Muscle of arm (tissue), 12 donors: ENCODE data around the gene RHOA. TPM values are rescaled to one million over a fixed set of nuclear protein-coding genes. Genes with fewer than 3 reads are reported as not detected.
A peak's percentile ranks its signal among the peaks of the same experiment; 100 is the strongest.
"Not testable (repeated sequence)": the region's sequence is repeated elsewhere in the genome, so short reads cannot be mapped to it uniquely, and the experiment has no call there.

Experiments
- DNase-seq: peaks from one replicate; pipeline ENCODE4 v3.0.0-alpha.2; 2013
- polyA plus RNA-seq, 12 donors: library from polyadenylated mRNA; unstranded; fragments of 120-200 nt; gene quantifications; one replicate each; pipeline ENCODE4 v1.2.1, GENCODE V29; 2013; ENCODE audit not compliant: insufficient read length in 12 of 12

Gene RHOA
- polyA plus RNA-seq, 12 donors = 408 to 715 (median 447) TPM

DNA sequence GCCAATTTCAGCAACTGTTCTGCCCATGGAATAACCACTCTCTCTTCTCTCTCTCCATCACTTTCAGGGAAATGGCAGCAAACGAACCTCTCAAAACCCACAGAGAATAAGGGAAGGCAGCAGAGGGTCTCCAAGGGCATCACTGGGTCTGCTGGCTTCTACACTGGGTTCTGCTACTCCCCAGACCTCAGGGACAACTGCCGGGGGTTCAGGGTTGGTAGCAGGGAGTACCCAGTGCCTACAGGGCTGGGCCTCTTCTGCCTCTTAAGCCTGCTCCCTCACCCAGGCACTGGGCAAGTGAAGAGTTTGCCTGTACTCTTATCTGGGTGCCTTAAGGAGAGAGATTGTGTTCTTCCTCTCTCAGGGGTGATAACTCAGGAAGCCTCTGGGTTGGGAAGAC is 3.0 kb upstream of the RHOA start:
- no peak for DNase-seq

- no peak for DNase-seq
These were observed 1.6 kb upstream of the RHOA start for GRCh38 chr3:49413338-49413734.

GRCh38 chr3:49412632-49413337 is 1.0 kb upstream of the RHOA start:
- no peak for DNase-seq

DNA sequence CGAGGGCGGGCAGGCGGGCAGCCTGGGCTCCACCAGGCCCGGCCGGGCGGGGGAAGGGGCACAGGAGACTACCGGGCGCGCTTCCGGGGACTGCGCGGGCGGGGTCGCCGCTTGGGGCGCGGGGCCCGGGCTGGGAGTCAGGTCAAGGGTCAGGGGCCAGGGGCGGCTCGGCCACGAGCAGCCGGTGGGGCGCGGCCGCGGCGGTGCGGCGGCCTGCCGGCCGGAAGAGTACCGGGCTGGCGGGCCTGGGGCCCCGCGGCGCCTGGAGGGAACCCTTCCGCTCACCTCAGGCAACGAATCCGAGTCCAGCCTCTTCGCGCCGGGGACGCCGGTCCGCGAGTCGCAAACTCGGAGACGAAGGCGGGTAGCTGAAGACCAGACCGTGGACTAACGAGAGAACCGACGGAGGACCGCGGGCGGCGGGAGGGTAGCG is 225 bp downstream of the RHOA start:
- no peak for DNase-seq

DNA sequence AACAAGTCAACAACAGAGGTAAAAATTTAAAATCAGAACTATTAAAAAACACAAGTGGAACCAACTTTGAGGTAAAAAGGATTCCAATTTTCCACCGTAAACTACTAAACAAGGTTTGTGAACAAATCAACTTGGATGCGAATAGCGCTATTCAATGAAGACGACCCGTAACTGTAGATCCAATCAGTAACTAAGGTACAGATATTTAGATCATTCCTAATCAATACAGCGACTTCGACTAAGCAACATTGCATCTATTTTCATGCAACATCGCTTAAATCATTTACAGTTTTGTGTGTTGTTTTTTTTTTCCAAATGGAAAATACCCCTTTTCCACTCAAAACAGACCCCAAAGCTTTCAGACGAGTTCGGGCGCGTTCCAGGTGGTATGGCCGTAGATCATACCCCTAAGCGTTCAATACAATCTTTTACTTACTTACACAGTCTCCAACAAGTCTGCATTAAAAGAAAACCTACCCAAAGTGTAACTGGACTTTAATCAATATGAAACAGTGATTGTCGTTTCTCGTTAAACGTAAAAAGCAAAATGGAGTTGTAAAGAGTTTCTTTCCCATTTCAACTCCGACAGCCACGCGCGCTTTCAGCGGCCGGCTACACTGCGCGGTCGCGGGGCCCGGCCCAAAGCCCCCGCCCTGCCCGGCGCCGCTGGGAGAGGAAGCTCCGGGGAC is 786 bp downstream of the RHOA start:
- DNase-seq = peak; percentile 26

DNA sequence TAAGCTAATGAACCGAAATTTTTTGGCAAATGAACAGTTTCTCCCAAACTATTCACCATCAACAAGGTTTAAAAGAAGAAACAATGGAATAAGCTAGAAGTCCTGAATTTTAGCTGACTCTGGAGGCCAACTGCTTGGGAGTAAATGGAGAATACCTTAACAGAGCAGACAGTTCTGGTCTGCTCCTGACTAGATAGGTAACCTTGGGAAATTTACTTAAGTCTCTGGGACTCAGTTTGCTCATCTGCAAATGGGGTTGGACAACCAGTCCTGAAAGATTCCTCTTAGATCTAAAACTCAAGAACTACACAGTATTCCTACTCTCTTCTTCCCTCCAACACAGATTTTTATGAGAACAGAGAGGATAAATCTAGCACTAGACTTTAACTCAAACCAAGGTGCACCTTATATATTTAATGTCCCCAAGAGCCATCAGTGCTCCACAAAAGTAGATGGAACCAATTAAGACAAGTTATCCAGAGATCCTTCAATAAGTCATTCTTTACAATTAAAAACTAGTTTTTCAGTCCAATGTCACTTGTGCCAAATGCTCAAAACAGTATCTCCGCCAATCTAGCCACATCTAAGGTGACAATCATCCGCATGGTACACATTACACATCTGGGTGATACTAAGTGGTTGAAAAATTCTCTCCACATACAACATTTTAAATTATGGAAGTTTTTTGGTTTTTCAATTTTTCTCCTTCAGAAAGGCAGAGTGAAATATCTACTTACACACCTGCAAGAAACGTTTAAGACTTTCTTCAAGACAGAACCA is 1.5 kb downstream of the RHOA start:
- DNase-seq = no peak

- no peak for DNase-seq
These were observed 4.9 kb downstream of the RHOA start for GRCh38 chr3:49406571-49407565.

DNA sequence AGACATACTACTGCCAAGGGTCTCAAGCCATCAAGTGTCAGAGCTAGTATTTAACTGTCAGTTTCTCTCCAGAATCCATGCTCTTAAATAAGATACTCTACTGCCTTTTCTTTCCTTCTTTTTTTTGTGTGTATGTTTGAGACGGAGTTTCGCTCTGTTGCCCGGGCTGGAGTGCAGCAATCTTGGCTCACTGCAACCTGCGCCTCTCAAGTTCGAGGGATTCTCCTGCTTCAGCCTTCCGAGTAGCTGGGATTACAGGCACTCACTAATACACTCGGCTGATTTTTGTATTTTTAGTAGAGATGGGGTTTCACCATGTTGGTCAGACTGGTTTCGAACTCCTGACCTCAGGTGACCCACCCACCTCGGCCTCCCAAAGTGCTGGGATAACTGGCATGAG is 6.2 kb downstream of the RHOA start:
- DNase-seq = not testable (repeated sequence)

DNA sequence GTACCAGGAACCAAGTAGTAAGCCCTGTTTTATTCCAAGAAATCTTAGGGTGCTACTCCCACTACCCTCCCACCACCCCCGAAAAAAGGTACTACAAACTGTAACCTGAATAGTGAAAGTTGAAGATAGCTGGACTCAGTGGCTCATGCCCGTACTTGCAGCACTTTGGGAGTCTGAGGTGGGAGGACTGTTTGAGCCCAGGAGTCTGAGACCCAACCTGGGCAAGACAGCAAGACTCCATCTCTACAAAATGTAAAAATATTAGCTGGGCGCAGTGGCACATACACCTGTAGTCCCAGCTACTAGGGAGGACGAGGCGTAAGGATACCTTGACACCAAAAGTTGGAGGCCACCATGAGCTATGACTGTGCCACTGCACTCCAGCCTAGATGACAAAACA is 7.9 kb downstream of the RHOA start:
- no peak for DNase-seq

DNA sequence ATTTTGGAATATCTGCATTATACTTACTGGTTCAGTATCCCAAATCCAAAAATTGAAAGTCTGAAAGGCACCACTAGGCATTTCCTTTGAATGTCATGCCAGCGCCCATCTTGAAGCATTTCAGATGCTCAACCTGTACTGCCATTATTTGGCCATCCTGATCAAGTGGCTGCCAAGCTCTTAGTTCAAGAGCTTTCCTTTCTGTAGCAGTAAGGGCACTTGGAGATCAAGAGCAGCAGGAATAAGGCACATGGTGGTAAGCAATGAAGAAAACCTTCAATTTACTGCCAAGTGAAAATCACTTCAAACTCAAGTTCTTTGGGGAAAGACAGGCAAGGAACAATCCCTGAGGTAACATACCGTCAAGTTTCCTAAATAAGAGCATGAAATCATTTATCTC is 10.0 kb downstream of the RHOA start:
- DNase-seq = no peak

GRCh38 chr3:49399461-49399860 is 12.3 kb downstream of the RHOA start:
- no peak for DNase-seq

- no peak for DNase-seq
These were observed 14.3 kb downstream of the RHOA start for GRCh38 chr3:49397470-49397869.

GRCh38 chr3:49391310-49391709 is 20.5 kb downstream of the RHOA start:
- DNase-seq = not testable (repeated sequence)

GRCh38 chr3:49389297-49389696 is 22.5 kb downstream of the RHOA start:
- no peak for DNase-seq

- DNase-seq = no peak
These were observed 23.4 kb downstream of the RHOA start for GRCh38 chr3:49388289-49388820.

DNA sequence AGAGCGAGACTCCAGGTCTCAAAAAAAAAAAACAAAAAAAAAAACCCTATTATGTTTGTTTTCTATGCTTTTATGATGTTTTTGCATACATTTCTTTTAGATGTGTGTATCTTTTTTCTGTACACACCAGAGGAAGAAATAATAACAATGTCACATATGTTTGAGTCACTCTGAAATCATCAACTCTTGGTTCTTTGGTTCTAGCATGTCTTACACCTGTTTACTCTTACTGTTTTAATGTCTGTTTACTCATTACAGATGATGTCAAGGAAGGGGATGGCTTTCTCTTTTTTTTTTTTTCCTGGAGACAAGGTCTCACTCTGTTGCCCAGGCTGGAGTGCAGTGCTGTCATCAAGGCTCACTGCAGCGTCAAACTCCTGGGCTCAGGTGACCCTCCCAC is 24.1 kb downstream of the RHOA start:
- no peak for DNase-seq

GRCh38 chr3:49386056-49386756 is 25.6 kb downstream of the RHOA start:
- DNase-seq = no peak

GRCh38 chr3:49385617-49386016 is 26.2 kb downstream of the RHOA start:
- DNase-seq = no peak

- DNase-seq = no peak
These were observed 28.4 kb downstream of the RHOA start for GRCh38 chr3:49383387-49383786.

GRCh38 chr3:49378249-49378895 is 33.4 kb downstream of the RHOA start:
- DNase-seq = no peak
